IMR-90 (cell line): ENCODE measurements around the gene DPYSL3. TPM values are rescaled to one million over a fixed set of nuclear protein-coding genes. Genes with fewer than 3 reads are reported as not detected.
A peak's percentile ranks its signal among the peaks of the same experiment; 100 is the strongest.

ENCODE experiments used
- ATAC-seq: fragments of 200-7000 bp; cut with Tn5 transposase; 2 replicates; pipeline ENCODE4 v1.9.1; 2020; ENCODE audit warnings: low read depth, mild to moderate bottlenecking, moderate library complexity
- BruUV-seq: library from RNA; stranded (reverse); fragments of 400-500 nt; replicated peaks from 2 replicates; lab custom pipeline; 2021; lab: Mats Ljungman, UMichigan
- CTCF ChIA-PET: fragments of 300-600 bp; formaldehyde crosslinking; extraction: SDS; loops from one replicate; lab custom pipeline; 2021; ENCODE audit warnings: antibody characterized with exemption; lab: Yijun Ruan, JAX
- POLR2A ChIA-PET: fragments of 300-600 bp; sonication (Branson Sonifier 250); formaldehyde crosslinking; loops from one replicate; lab custom pipeline; 2022; ENCODE audit warnings: antibody characterized with exemption; ENCODE audit not compliant: unreplicated experiment; lab: Charles Lee
- DNase-seq: peaks from one replicate; pipeline ENCODE4 v3.0.0; 2013
- H2AFZ ChIP-seq: replicated peaks from 2 replicates; pipeline ENCODE3; 2013; ENCODE audit warnings: low read length, mild to moderate bottlenecking; ENCODE audit not compliant: poor library complexity
- H2AK5ac ChIP-seq: 2 replicates; pipeline ENCODE4 v1.6.1; 2013; ENCODE audit warnings: low read depth, low read length, inconsistent platforms
- H2AK9ac ChIP-seq: replicated peaks from 2 replicates; pipeline ENCODE3; 2013; ENCODE audit warnings: mild to moderate bottlenecking, low read depth, low read length, moderate library complexity; ENCODE audit not compliant: poor library complexity
- H2BK120ac ChIP-seq: 2 replicates; pipeline ENCODE4 v1.6.1; 2013; ENCODE audit warnings: low read depth, low read length, inconsistent platforms
- H2BK15ac ChIP-seq: 3 replicates; pipeline ENCODE4 v1.6.1; 2013; ENCODE audit warnings: low read depth, low read length, inconsistent platforms
- H2BK20ac ChIP-seq: 2 replicates; pipeline ENCODE4 v1.6.1; 2013; ENCODE audit warnings: low read depth, mild to moderate bottlenecking, inconsistent platforms, low read length, moderate library complexity
- H2BK5ac ChIP-seq: 2 replicates; pipeline ENCODE4 v1.6.1; 2013; ENCODE audit warnings: mild to moderate bottlenecking, low read depth, low read length, inconsistent platforms; ENCODE audit not compliant: poor library complexity, severe bottlenecking
- H3K14ac ChIP-seq: replicated peaks from 2 replicates; pipeline ENCODE4 v1.6.1; 2013; ENCODE audit warnings: low read depth, low read length, inconsistent platforms
- H3K18ac ChIP-seq: 2 replicates; pipeline ENCODE4 v1.6.1; 2013; ENCODE audit warnings: low read depth, low read length, control low read depth
- H3K23ac ChIP-seq: 2 replicates; pipeline ENCODE4 v1.6.1; 2013; ENCODE audit warnings: low read depth, low read length, inconsistent platforms
- H3K27ac ChIP-seq: 2 replicates; pipeline ENCODE4 v1.5.1; 2013; ENCODE audit warnings: mild to moderate bottlenecking, control low read depth, low read length; ENCODE audit not compliant: insufficient read depth
- H3K27me3 ChIP-seq: 2 replicates; pipeline ENCODE4 v1.6.1; 2013; ENCODE audit warnings: low read length; ENCODE audit not compliant: control insufficient read depth, insufficient read depth
- H3K36me3 ChIP-seq: 2 replicates; pipeline ENCODE4 v1.6.1; 2013; ENCODE audit warnings: low read length, mixed read lengths; ENCODE audit not compliant: control insufficient read depth, insufficient read depth
- H3K4ac ChIP-seq: 2 replicates; pipeline ENCODE4 v1.6.1; 2013; ENCODE audit warnings: low read depth, low read length, inconsistent platforms
- H3K4me1 ChIP-seq: 2 replicates; pipeline ENCODE4 v1.6.1; 2013; ENCODE audit warnings: low read length, mixed read lengths; ENCODE audit not compliant: control insufficient read depth, insufficient read depth
- H3K4me2 ChIP-seq: 2 replicates; pipeline ENCODE4 v1.6.1; 2013; ENCODE audit warnings: low read depth, mild to moderate bottlenecking, control low read depth, low read length, moderate library complexity
- H3K4me3 ChIP-seq: 2 replicates; pipeline ENCODE4 v1.5.1; 2013; ENCODE audit warnings: low read depth, mild to moderate bottlenecking, control low read depth, low read length, moderate library complexity; ENCODE audit not compliant: insufficient read depth
- H3K56ac ChIP-seq: 2 replicates; pipeline ENCODE4 v1.6.1; 2013; ENCODE audit warnings: low read length, inconsistent platforms; ENCODE audit not compliant: insufficient read depth; ENCODE audit errors: extremely low read depth
- H3K79me1 ChIP-seq, 2 experiments: 2 replicates each; pipeline ENCODE4 v1.6.1; 2013; ENCODE audit warnings: low read length in 2 of 2, inconsistent platforms in 1 of 2, low read depth in 1 of 2
- H3K9ac ChIP-seq: 2 replicates; pipeline ENCODE4 v1.6.1; 2013; ENCODE audit warnings: low read depth, low read length, control low read depth
- H3K9me1 ChIP-seq: 2 replicates; pipeline ENCODE4 v1.6.1; 2013; ENCODE audit warnings: low read length, inconsistent platforms; ENCODE audit not compliant: insufficient read depth
- H3K9me3 ChIP-seq: 2 replicates; pipeline ENCODE4 v1.6.1; 2013; ENCODE audit warnings: low read length; ENCODE audit not compliant: control insufficient read depth, insufficient read depth
- H4K20me1 ChIP-seq: 2 replicates; pipeline ENCODE4 v1.6.1; 2013; ENCODE audit warnings: low read length, inconsistent platforms; ENCODE audit not compliant: insufficient read depth
- H4K5ac ChIP-seq: 2 replicates; pipeline ENCODE4 v1.6.1; 2013; ENCODE audit warnings: mild to moderate bottlenecking, low read depth, low read length, control low read depth
- H4K8ac ChIP-seq, 2 experiments: 2 replicates each; pipeline ENCODE4 v1.6.1; 2013; ENCODE audit warnings: low read depth in 2 of 2, low read length in 2 of 2, control low read depth in 1 of 2, inconsistent platforms in 1 of 2
- H4K91ac ChIP-seq: 2 replicates; pipeline ENCODE4 v1.6.1; 2013; ENCODE audit warnings: low read depth, low read length, inconsistent platforms; ENCODE audit not compliant: insufficient read depth
- CEBPB ChIP-seq: IDR thresholded peaks from 2 replicates; pipeline ENCODE4 v1.6.1; 2012; ENCODE audit warnings: low read depth, low read length, improper control_type of control experiment
- CTCF ChIP-seq: conservative IDR thresholded peaks from 2 replicates; pipeline ENCODE4 v1.5.1; 2012; ENCODE audit warnings: mild to moderate bottlenecking, low read depth, low read length, improper control_type of control experiment
- RAD21 ChIP-seq: IDR thresholded peaks from 2 replicates; pipeline ENCODE4 v1.6.1; 2012; ENCODE audit warnings: low read length, improper control_type of control experiment
- WGBS, 2 experiments: methylation state at CpG; one replicate each; pipeline versions ENCODE4 v1.1.5 to v1.1.7; 2013; ENCODE audit warnings: missing lambda C conversion rate in 2 of 2; ENCODE audit not compliant: insufficient read length in 1 of 2; ENCODE audit errors: extremely low coverage in 2 of 2; 5-methylcytosine and 5-hydroxymethylcytosine counted together
- dilution Hi-C: fragments of 300-500 bp; cut with HindIII; formaldehyde crosslinking; loops from one replicate; pipeline ENCODE4 v1.14.3; 2018; ENCODE audit warnings: low sequenced_read_pairs; ENCODE audit not compliant: unreplicated experiment
- in situ Hi-C: fragments of 300-500 bp; cut with MboI; formaldehyde crosslinking; loops from 3 replicates; pipeline ENCODE4 v1.14.3; 2019; ENCODE audit warnings: low sequenced_read_pairs, inconsistent platforms, mixed read lengths
- intact Hi-C: fragments of 100-400 bp; cut with micrococcal nuclease; formaldehyde crosslinking; loops from 2 replicates; pipeline ENCODE4 v1.10.0; 2022
- polyA plus RNA-seq, 3 experiments: library from polyadenylated mRNA; depleted of rRNA; stranded (reverse); fragments of >200 nt; gene quantifications; 2 replicates each; pipeline ENCODE4 v1.2.3, GENCODE V29; 2012; ENCODE audit warnings: low replicate concordance in 1 of 3
- total RNA-seq: library from RNA; depleted of rRNA; stranded (reverse); fragments of >200 nt; gene quantifications from 2 replicates; pipeline ENCODE4 v1.2.3, GENCODE V29; 2012

Gene DPYSL3
- total and polyA plus RNA-seq, 2 of the 4 experiments (the other 2 are of a cell fraction) = 50.2 to 60.9 TPM

GRCh38 chr5:147426640-147427327, 83.1 kb downstream of the DPYSL3 start:
- Histone ChIP-seq H3K27ac (no peak overlapping the region), H3K23ac (no peak overlapping the region), H3K9me1 (no peaks in the 10 kb centered on the region; the same call in 1 of the 2 replicates), H3K9ac (no peak overlapping the region), H3K9me3 (no peaks in the 10 kb centered on the region), H4K5ac (no peak overlapping the region), H2BK20ac (no peak overlapping the region), H4K91ac (no peak overlapping the region), H2BK15ac (no peak overlapping the region), H2AK5ac (no peak overlapping the region), H4K8ac (no peak overlapping the region), H3K79me1 (peaks cover 24 to 36% of the 10 kb centered on the region in 2 experiments), H3K4me2 (no peak overlapping the region), H3K4me1 (peaks cover 9% of the 10 kb centered on the region), H3K18ac (no peak overlapping the region), H3K4ac (no peak overlapping the region), H2AFZ (no peak overlapping the region), H3K4me3 (no peak overlapping the region), H2BK5ac (no peak overlapping the region), H3K36me3 (no peaks in the 10 kb centered on the region), H3K56ac (no peak overlapping the region), H2AK9ac (no peak overlapping the region), H3K27me3 (no peaks in the 10 kb centered on the region), H2BK120ac (no peak overlapping the region), H3K14ac (no peak overlapping the region), H4K20me1 (no peaks in the 10 kb centered on the region)
- dilution Hi-C loops (no loop called here), intact Hi-C loops (no loop called here), in situ Hi-C loops (no loop called here)
- ChIA-PET CTCF (no interaction called here), POLR2A (no interaction called here)
- TF ChIP-seq RAD21 (no peak), CTCF (no peak), CEBPB (peak; percentile 43; the same call in 1 of the 2 replicates)
- no TSS peak for BruUV-seq
- whole genome bisulfite sequencing, 2 experiments = no CpG with 5 or more reads among the region's 3 CpGs
- DNase-seq (no peak), ATAC-seq (no peak)
